Measurements from ENCODE around the gene DNAH1.

GRCh38 chr3:52373676-52374075, 57.6 kb downstream of the DNAH1 start:
- TF ChIP-seq EZH2 (IDR thresholded peaks at IDR 0.05; ENCODE audit: borderline replicate concordance): no peak
- TF ChIP-seq, protein P1, sequence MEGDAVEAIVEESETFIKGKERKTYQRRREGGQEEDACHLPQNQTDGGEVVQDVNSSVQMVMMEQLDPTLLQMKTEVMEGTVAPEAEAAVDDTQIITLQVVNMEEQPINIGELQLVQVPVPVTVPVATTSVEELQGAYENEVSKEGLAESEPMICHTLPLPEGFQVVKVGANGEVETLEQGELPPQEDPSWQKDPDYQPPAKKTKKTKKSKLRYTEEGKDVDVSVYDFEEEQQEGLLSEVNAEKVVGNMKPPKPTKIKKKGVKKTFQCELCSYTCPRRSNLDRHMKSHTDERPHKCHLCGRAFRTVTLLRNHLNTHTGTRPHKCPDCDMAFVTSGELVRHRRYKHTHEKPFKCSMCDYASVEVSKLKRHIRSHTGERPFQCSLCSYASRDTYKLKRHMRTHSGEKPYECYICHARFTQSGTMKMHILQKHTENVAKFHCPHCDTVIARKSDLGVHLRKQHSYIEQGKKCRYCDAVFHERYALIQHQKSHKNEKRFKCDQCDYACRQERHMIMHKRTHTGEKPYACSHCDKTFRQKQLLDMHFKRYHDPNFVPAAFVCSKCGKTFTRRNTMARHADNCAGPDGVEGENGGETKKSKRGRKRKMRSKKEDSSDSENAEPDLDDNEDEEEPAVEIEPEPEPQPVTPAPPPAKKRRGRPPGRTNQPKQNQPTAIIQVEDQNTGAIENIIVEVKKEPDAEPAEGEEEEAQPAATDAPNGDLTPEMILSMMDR (IDR thresholded peaks at IDR 0.05; ENCODE audit: poor library complexity): no peak
- TF ChIP-seq EZH2phosphoT487 (IDR thresholded peaks at IDR 0.05; ENCODE audit: low read depth, severe bottlenecking, unreplicated experiment): no peak

All from hepatocyte (in vitro differentiated cells).